D721Med (cell line): ENCODE results near the gene EXOC4.

Experiments used
- DNase-seq: peaks from one replicate; pipeline ENCODE4 v3.0.0; 2011; ENCODE audit warnings: low spot score; ENCODE audit not compliant: insufficient read length
- FAIRE-seq: peaks from 2 replicates; lab custom pipeline; 2011; peaks lifted over from hg19 to GRCh38; lab: Jason Lieb, UNC
- CTCF ChIP-seq: IDR thresholded peaks from 2 replicates; pipeline ENCODE4 v1.5.1; 2012; ENCODE audit warnings: mild to moderate bottlenecking, control low read depth; ENCODE audit not compliant: insufficient read depth; ENCODE audit errors: missing control alignments

Gene EXOC4

GRCh38 chr7:133971625-133972024, 718.7 kb downstream of the EXOC4 start:
- no peak for TF ChIP-seq CTCF
- DNase-seq (no peak), FAIRE-seq (no peak)

- FAIRE-seq = no peak
- DNase-seq = no peak
- no peak for TF ChIP-seq CTCF
Observed at GRCh38 chr7:133973710-133974109, 720.8 kb downstream of the EXOC4 start.

GRCh38 chr7:133975130-133975529, 722.3 kb downstream of the EXOC4 start:
- DNase-seq = no peak
- TF ChIP-seq CTCF = no peak
- FAIRE-seq = no peak

- no peak for FAIRE-seq
- TF ChIP-seq CTCF = no peak
Observed at GRCh38 chr7:133976140-133976539, 723.3 kb downstream of the EXOC4 start.

GRCh38 chr7:133977409-133978274, 724.8 kb downstream of the EXOC4 start:
- FAIRE-seq (no peak), DNase-seq (no peak)
- no peak for TF ChIP-seq CTCF

More at GRCh38 chr7:133976140-133976539, 723.3 kb downstream of the EXOC4 start:
- no peak for DNase-seq

- FAIRE-seq (no peak), DNase-seq (no peak)
- no peak for TF ChIP-seq CTCF
Observed at GRCh38 chr7:133978502-133979295, 725.8 kb downstream of the EXOC4 start.
